GM23248 (cell line): Measurements from ENCODE around the gene RPL35.

ENCODE experiments used
- EZH2 ChIP-seq: fragments of 200-600 bp; sonication (generic); IDR thresholded peaks from 2 replicates; pipeline ENCODE4 v1.6.1; 2018; ENCODE audit warnings: antibody characterized with exemption, mild to moderate bottlenecking; ENCODE audit not compliant: insufficient read depth, poor library complexity, severe bottlenecking
- EZH2phosphoT487 ChIP-seq: fragments of 200-600 bp; sonication (generic); IDR thresholded peaks from 2 replicates; pipeline ENCODE4 v1.6.1; 2018; ENCODE audit warnings: antibody characterized with exemption, moderate library complexity, mild to moderate bottlenecking, low read depth; ENCODE audit not compliant: insufficient read depth

- no peak for TF ChIP-seq EZH2
- no peak for TF ChIP-seq EZH2phosphoT487
These were observed 32.4 kb upstream of the RPL35 start for GRCh38 chr9:124894035-124894740.
